Measurements from ENCODE around the gene ZFHX3.
A peak's percentile ranks its signal among the peaks of the same experiment; 100 is the strongest.

The ZFHX3 gene

DNA sequence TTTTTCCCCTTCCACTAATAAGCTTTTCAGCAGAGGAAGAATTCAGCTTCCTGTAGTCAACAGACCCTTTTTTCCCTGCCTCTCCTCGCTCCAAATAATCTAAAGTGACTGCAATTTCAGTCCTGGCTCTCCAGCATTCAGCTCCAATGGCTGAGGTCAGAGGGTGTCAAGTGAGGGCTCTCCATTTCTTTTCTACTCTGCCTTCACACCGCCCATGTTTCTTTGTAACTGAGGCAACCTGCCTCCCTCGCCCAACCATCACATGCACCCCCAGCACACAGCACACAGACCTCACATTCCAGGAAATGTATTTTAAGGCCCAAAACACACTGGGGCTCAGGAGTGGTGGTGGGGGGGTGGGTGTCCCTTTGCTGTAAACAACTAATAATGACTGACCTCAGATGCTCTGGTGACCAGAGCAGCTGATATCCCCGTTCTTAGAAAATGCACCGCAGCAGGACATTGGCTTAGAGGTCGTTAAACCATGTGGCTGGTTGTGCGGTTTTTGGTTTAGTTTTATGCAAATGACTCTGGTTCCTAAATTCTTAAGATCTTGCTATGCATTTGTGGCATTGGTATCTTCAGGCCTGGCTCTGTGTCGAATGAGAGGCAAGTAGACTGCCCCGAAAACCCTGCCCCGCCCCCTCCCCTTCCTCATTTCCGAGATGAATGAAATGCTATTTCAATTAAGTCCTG lies 203.6 kb downstream of the ZFHX3 start:
- Histone ChIP-seq H2AFZ (ENCODE audit: low read depth, low read length) (no peak overlapping the region), H4K20me1 (ENCODE audit: insufficient read depth, low read length) (peaks cover 19% of the 10 kb centered on the region; the same call in 1 of the 2 replicates), H3K79me2 (ENCODE audit: low read length) (no peaks in the 10 kb centered on the region), H3K9me3 (ENCODE audit: insufficient read depth, low read length) (no peaks in the 10 kb centered on the region), H3K4me2 (ENCODE audit: low read length) (peak overlapping the region; percentile 38), H3K27me3 (ENCODE audit: low read depth, low read length) (peaks cover 8% of the 10 kb centered on the region), H3K27ac (ENCODE audit: low read length) (no peak overlapping the region), H3K36me3 (replicated peaks; ENCODE audit: low read depth, low read length) (no peaks in the 10 kb centered on the region), H3K4me3 (ENCODE audit: low read length) (no peak overlapping the region), H3K9ac (ENCODE audit: low read length) (no peak overlapping the region), H3K4me1 (ENCODE audit: low read length) (peaks cover 12% of the 10 kb centered on the region)
- no peak for TF ChIP-seq EZH2phosphoT487 (IDR thresholded peaks at IDR 0.05; ENCODE audit: low read depth)
- TF ChIP-seq, protein P1, sequence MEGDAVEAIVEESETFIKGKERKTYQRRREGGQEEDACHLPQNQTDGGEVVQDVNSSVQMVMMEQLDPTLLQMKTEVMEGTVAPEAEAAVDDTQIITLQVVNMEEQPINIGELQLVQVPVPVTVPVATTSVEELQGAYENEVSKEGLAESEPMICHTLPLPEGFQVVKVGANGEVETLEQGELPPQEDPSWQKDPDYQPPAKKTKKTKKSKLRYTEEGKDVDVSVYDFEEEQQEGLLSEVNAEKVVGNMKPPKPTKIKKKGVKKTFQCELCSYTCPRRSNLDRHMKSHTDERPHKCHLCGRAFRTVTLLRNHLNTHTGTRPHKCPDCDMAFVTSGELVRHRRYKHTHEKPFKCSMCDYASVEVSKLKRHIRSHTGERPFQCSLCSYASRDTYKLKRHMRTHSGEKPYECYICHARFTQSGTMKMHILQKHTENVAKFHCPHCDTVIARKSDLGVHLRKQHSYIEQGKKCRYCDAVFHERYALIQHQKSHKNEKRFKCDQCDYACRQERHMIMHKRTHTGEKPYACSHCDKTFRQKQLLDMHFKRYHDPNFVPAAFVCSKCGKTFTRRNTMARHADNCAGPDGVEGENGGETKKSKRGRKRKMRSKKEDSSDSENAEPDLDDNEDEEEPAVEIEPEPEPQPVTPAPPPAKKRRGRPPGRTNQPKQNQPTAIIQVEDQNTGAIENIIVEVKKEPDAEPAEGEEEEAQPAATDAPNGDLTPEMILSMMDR (IDR thresholded peaks at IDR 0.05; ENCODE audit: low read depth, low read length), result no peak

DNA sequence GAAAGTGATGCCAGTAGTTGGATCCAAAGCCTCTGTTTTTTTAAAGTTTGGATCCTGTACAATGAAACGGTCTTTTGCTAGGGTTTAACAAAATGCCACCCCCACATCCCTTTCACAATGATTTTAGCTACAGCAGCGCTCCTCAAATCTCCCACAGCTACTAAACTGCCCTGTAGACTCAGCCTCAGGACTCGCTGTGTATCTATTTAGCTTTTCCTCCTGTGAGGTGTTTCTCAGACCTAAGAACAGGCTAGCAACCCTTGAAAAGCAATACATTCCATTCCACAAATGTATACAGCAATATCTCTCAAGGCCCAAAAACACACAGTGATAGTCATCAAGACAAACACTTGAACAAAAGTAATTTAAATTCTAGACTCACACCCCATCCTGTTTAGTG lies 206.4 kb downstream of the ZFHX3 start:
- no peak overlapping the region for H3K4me3 ChIP-seq (ENCODE audit: low read length)
- TF ChIP-seq EZH2phosphoT487 (IDR thresholded peaks at IDR 0.05; ENCODE audit: low read depth), result no peak
- TF ChIP-seq, protein P1 (IDR thresholded peaks at IDR 0.05; ENCODE audit: low read depth, low read length), result no peak
- H3K27me3 ChIP-seq (ENCODE audit: low read depth, low read length), result peaks cover 8% of the 10 kb centered on the region
- peaks cover 16% of the 10 kb centered on the region; the same call in 1 of the 2 replicates for H4K20me1 ChIP-seq (ENCODE audit: insufficient read depth, low read length)
- no peak overlapping the region for H3K27ac ChIP-seq (ENCODE audit: low read length)
- H3K4me1 ChIP-seq (ENCODE audit: low read length), result peaks cover 12% of the 10 kb centered on the region
- H3K79me2 ChIP-seq (ENCODE audit: low read length), result no peaks in the 10 kb centered on the region
- no peaks in the 10 kb centered on the region for H3K36me3 ChIP-seq (replicated peaks; ENCODE audit: low read depth, low read length)
- no peak overlapping the region for H3K4me2 ChIP-seq (ENCODE audit: low read length)
- no peaks in the 10 kb centered on the region for H3K9me3 ChIP-seq (ENCODE audit: insufficient read depth, low read length)
- H2AFZ ChIP-seq (ENCODE audit: low read depth, low read length), result no peak overlapping the region
- no peak overlapping the region for H3K9ac ChIP-seq (ENCODE audit: low read length)

- peaks cover 16% of the 10 kb centered on the region; the same call in 1 of the 2 replicates for H4K20me1 ChIP-seq (ENCODE audit: insufficient read depth, low read length)
- no peak overlapping the region for H3K4me2 ChIP-seq (ENCODE audit: low read length)
- peaks cover 12% of the 10 kb centered on the region for H3K4me1 ChIP-seq (ENCODE audit: low read length)
Observed at GRCh38 chr16:72840631-72841381, 207.1 kb downstream of the ZFHX3 start.

GRCh38 chr16:72838951-72839350 lies 209.0 kb downstream of the ZFHX3 start:
- TF ChIP-seq EZH2phosphoT487 (IDR thresholded peaks at IDR 0.05; ENCODE audit: low read depth), result no peak
- TF ChIP-seq, protein P1 (IDR thresholded peaks at IDR 0.05; ENCODE audit: low read depth, low read length), result no peak
- Histone ChIP-seq H3K4me1 (ENCODE audit: low read length) (0 out of 2 replicates have a peak, but pooled peaks cover 2% of the 10 kb centered on the region), H3K79me2 (ENCODE audit: low read length) (no peaks in the 10 kb centered on the region), H3K27ac (ENCODE audit: low read length) (no peak overlapping the region), H3K9ac (ENCODE audit: low read length) (no peak overlapping the region), H3K36me3 (replicated peaks; ENCODE audit: low read depth, low read length) (no peaks in the 10 kb centered on the region), H3K4me2 (ENCODE audit: low read length) (no peak overlapping the region), H3K9me3 (ENCODE audit: insufficient read depth, low read length) (no peaks in the 10 kb centered on the region), H2AFZ (ENCODE audit: low read depth, low read length) (no peak overlapping the region), H4K20me1 (ENCODE audit: insufficient read depth, low read length) (peaks cover 7% of the 10 kb centered on the region; the same call in 1 of the 2 replicates), H3K27me3 (ENCODE audit: low read depth, low read length) (peaks cover 6% of the 10 kb centered on the region), H3K4me3 (ENCODE audit: low read length) (no peak overlapping the region)

More at GRCh38 chr16:72840631-72841381, 207.1 kb downstream of the ZFHX3 start:
- no peaks in the 10 kb centered on the region for H3K36me3 ChIP-seq (replicated peaks; ENCODE audit: low read depth, low read length)
- H3K27ac ChIP-seq (ENCODE audit: low read length), result no peak overlapping the region
- H3K79me2 ChIP-seq (ENCODE audit: low read length), result no peaks in the 10 kb centered on the region
- no peak for TF ChIP-seq EZH2phosphoT487 (IDR thresholded peaks at IDR 0.05; ENCODE audit: low read depth)
- TF ChIP-seq, protein P1 (IDR thresholded peaks at IDR 0.05; ENCODE audit: low read depth, low read length), result no peak
- H2AFZ ChIP-seq (ENCODE audit: low read depth, low read length), result no peak overlapping the region
- H3K27me3 ChIP-seq (ENCODE audit: low read depth, low read length), result peaks cover 8% of the 10 kb centered on the region
- no peak overlapping the region for H3K4me3 ChIP-seq (ENCODE audit: low read length)
- H3K9ac ChIP-seq (ENCODE audit: low read length), result no peak overlapping the region
- no peaks in the 10 kb centered on the region for H3K9me3 ChIP-seq (ENCODE audit: insufficient read depth, low read length)
